Fibroblast of pulmonary artery (primary cell): ENCODE data around the gene B4GALT1.

Source experiments
- DNase-seq: peaks from one replicate; pipeline ENCODE4 v3.0.0-alpha.2; 2010; ENCODE audit warnings: low read depth
- H3K4me3 ChIP-seq: replicated peaks from 2 replicates; pipeline ENCODE4 v1.5.1; 2011; ENCODE audit warnings: low read depth, mild to moderate bottlenecking, control low read depth, low read length, moderate library complexity
- TF ChIP-seq, protein P1 (sequence below): IDR thresholded peaks from 2 replicates; pipeline ENCODE4 v1.5.1; 2011; ENCODE audit warnings: mild to moderate bottlenecking, control low read depth, low read length, inconsistent platforms; ENCODE audit errors: missing control alignments

The B4GALT1 gene

DNA sequence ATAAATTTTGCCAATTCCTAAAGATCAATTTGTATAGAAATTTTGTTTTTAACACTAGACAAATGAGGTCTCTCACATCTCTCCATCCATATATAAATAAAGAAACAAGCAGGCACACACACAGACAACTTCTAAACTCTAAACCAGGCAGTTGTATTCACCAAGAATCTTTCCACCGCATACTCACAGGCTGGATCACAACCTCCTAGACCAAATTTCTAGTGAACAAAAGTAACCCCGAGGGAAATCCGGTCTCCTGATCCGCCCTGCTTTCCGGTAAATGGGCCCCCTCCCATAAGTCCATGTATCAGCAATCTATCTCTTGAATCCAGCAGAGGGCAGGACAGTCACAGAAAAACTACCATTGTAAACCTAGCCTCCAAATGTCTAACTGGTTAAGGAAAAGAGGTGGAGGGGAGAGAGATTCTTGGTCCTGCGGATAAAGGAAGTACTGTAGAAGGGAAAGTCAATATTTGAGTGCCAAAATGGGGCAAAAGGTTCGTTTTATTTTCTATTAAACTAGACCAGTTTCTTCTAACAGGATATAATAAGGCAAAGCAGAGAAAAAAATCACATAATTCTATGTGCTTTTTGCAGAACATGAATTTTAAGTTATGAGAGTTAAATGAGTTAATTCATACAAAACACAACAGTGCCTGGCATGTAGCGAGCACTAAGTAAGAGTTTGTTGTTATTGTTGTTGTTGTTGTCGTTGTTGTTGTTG, 85.8 kb downstream of the B4GALT1 start:
- peak overlapping the region; percentile 37 for H3K4me3 ChIP-seq
- DNase-seq, result peak; percentile 95
- TF ChIP-seq, protein P1, sequence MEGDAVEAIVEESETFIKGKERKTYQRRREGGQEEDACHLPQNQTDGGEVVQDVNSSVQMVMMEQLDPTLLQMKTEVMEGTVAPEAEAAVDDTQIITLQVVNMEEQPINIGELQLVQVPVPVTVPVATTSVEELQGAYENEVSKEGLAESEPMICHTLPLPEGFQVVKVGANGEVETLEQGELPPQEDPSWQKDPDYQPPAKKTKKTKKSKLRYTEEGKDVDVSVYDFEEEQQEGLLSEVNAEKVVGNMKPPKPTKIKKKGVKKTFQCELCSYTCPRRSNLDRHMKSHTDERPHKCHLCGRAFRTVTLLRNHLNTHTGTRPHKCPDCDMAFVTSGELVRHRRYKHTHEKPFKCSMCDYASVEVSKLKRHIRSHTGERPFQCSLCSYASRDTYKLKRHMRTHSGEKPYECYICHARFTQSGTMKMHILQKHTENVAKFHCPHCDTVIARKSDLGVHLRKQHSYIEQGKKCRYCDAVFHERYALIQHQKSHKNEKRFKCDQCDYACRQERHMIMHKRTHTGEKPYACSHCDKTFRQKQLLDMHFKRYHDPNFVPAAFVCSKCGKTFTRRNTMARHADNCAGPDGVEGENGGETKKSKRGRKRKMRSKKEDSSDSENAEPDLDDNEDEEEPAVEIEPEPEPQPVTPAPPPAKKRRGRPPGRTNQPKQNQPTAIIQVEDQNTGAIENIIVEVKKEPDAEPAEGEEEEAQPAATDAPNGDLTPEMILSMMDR, result peak; percentile 77

DNA sequence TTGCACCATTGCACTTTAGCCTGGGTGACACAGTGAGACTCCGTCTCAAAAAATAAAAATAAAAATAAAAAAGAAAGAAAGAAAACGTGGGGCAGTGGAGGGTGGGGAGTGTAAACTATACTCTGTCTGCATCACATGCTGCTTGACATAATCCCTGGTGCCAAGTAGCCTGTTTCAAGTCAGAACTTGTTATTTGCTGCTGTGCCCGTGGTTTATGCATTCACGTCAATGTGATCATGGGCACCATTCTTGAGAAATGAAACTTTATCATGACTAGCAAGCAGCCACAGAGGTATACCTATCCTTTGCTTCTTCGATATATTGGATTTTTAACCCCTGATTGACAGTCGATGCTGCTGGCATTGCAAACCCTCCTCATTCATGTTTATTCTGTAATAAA, 86.6 kb downstream of the B4GALT1 start:
- H3K4me3 ChIP-seq, result no peak overlapping the region
- TF ChIP-seq, protein P1, result no peak
- DNase-seq, result no peak

DNA sequence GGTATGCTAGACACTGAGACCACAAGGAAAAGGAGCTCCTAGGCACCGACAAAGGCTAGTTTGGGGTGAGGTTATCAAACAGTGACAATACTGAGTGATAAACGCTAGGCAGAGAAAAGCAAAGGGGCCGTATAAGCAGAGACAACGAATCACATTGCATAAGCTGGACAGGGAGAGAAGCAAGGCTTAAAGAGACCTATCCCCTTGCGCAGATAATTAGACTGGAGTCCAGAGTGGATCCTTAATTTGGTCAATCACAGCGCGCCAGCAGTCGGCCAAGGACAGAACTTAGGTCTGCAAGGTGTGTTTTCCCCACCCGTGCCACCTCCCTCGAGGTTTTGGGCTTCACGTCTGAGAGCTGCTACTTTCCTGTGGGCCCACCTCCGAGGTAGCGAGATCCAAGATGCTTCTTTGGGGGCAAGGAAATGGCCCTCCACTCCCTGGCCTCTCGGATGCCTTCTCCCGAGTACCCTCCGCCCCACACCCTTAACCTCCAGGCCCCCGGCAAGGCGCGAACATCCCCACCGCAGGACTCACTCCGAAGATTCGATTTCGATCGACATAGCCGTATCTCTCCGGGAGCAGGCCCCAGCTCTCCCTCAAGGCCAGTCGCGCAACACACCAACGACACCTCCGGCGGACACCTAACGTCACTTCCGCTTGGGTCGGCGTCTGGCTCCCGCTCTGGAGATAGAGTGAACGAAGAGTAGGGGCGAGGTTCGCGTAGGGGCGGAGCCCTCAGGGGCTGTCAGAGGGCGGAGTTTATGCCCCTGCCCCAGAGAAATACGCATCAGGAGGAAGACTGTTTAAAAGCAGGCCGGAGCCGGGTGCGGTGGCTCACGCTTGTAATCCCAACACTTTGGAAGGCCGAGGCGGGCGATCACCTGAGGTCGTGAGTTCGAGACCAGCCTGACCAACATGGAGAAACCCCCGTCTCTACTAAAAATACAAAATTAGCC, 90.8 kb downstream of the B4GALT1 start, which contains the start of gene SMU1:
Gene SMU1 (minus strand): TSS at position 629 of the 959 bp plus-strand sequence. CDS start 66 bp downstream, at position 563.
- H3K4me3 ChIP-seq, result peak within 1 kb of the TSS; percentile 88
- TF ChIP-seq, protein P1, result no peak
- peak; percentile 98 for DNase-seq

DNA sequence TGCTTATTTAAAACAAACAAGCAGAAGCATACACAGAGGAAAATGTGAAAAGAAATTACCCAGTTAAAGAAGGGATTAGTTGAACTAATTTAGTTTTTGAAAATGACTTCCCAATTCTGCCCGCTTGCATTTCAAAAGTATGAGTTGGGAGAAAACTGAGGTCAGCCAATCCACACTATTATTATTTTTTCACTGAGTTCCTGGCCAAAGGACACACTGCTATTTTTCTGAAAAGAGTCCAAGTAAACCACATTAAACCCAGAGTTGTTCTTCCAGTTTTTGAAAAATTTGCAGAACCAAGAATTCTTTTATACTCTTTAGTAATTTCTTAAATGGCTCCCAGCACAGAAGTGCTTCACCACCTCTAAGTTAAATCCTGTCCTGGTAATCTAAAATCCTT, 98.1 kb downstream of the B4GALT1 start:
- no peak for DNase-seq
- H3K4me3 ChIP-seq, result no peak overlapping the region
- TF ChIP-seq, protein P1, result no peak

DNA sequence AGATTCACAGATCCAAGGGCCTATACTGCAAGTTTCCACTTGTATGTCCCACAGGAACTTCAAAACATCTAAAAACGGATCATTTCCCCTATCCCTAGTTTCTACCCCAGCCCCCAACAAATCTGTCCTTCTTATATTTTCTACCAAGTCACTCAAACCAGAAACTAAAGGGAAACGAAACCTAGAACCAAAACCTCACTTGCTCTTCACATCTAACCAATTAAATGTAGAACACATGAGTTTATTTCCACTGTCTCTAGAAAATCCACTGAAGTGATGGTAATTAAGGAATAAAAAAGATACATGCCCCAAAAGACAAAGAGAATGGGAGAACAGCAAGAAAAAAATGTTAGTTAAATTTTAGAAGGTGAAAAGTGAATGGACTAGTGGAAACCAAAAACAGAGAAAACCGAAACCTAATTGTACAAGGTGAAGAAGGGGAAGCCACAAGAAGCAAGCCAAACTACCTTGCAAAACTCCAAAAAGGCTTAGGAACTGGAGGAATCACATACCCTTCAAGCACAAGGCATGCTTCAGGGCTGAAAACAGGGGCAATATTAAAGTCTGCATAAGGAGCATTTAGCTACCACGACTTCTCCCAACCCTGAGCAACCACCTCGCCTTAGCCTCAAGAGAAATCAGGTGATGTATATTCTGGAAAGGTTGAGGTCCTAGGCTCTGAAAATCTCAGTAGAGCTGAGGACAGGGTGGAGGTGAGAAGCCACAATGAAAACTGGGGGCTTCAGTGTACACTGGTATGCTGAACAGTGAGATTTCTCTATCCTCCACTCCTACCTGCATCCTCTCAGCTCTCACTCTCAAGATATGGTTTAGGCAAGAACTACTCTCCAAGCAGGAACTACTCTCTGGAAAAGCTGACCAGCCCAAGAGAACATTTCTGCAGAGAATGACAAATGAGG, 101.7 kb downstream of the B4GALT1 start:
- no peak for DNase-seq
- H3K4me3 ChIP-seq, result no peak overlapping the region
- TF ChIP-seq, protein P1, result no peak
